Upper lobe of left lung (tissue), 6 donors: Measurements from ENCODE around the gene GLT8D2. TPM values are rescaled to one million over a fixed set of nuclear protein-coding genes. Genes with fewer than 3 reads are reported as not detected.

ENCODE experiments used
- ATAC-seq, 2 donors: fragments of 200-7000 bp; cut with Tn5 transposase; one replicate each; pipeline ENCODE4 v1.9.1; 2022; ENCODE audit warnings: mild to moderate bottlenecking in 2 of 2, moderate library complexity in 2 of 2; ENCODE audit not compliant: low FRiP score in 2 of 2
- DNase-seq, 2 donors: peaks; one replicate each; pipeline ENCODE4 v3.0.0-alpha.2; 2019 to 2020
- H3K27ac ChIP-seq, 4 donors: fragments of 200-600 bp; sonication (generic); one replicate each; pipeline ENCODE4 v1.5.1; 2016 to 2019
- H3K27me3 ChIP-seq, 4 donors: fragments of 200-600 bp; sonication (generic); one replicate each; pipeline ENCODE4 v1.5.1; 2017 to 2019
- H3K36me3 ChIP-seq, 4 donors: fragments of 200-600 bp; sonication (generic); one replicate each; pipeline ENCODE4 v1.5.1; 2016 to 2019
- H3K4me1 ChIP-seq, 4 donors: fragments of 200-600 bp; sonication (generic); one replicate each; pipeline ENCODE4 v1.5.1; 2018 to 2019
- H3K4me3 ChIP-seq, 4 donors: fragments of 200-600 bp; sonication (generic); one replicate each; pipeline ENCODE4 v1.5.1; 2017 to 2019; ENCODE audit warnings: mild to moderate bottlenecking in 2 of 4, moderate library complexity in 1 of 4
- H3K9me3 ChIP-seq, 4 donors: fragments of 200-600 bp; sonication (generic); one replicate each; pipeline ENCODE4 v1.5.1; 2018 to 2019
- CTCF ChIP-seq, 6 experiments: fragments of 450-650 bp in 4 of 6; fragments of 200-600 bp in 2 of 6; sonication (generic) in 2 of 6; IDR thresholded peaks; one replicate each; pipeline ENCODE4 v1.5.1; 2016 to 2019; ENCODE audit warnings: antibody characterized with exemption in 6 of 6
- EP300 ChIP-seq, 4 donors: sonication (generic); formaldehyde crosslinking; IDR thresholded peaks; one replicate each; pipeline ENCODE4 v1.5.1; 2017; ENCODE audit warnings: antibody characterized with exemption in 4 of 4, control low read depth in 2 of 4
- POLR2A ChIP-seq, 4 donors: fragments of 450-650 bp; IDR thresholded peaks; one replicate each; pipeline ENCODE4 v1.5.1; 2016 to 2017; ENCODE audit warnings: antibody characterized with exemption in 4 of 4, mild to moderate bottlenecking in 2 of 4
- POLR2AphosphoS5 ChIP-seq, 2 donors: sonication (generic); formaldehyde crosslinking; IDR thresholded peaks; one replicate each; pipeline ENCODE4 v1.5.1; 2017; ENCODE audit warnings: antibody characterized with exemption in 2 of 2
- WGBS, 2 donors: methylation state at CpG; one replicate each; pipeline ENCODE4 v1.1.5; 2017 to 2018; 5-methylcytosine and 5-hydroxymethylcytosine counted together
- total RNA-seq, 6 donors: library from RNA; depleted of rRNA in 4 of 6; stranded (reverse); fragments of >200 nt in 4 of 6; gene quantifications; one replicate each; pipeline versions ENCODE4 v1.1.0 to v1.2.1, GENCODE V29; 2016 to 2021
- donor health status: DM: no; HTN: no; CAD: no; lungs with moderate emphysema.
- donor health status: DM: no; HTN: yes; CAD: no; lungs with severe emphysema.

The GLT8D2 gene
- total RNA-seq, 6 donors from 2014 or later, result 2.4 to 9.5 (median 5.3) TPM; not detected in 1

DNA sequence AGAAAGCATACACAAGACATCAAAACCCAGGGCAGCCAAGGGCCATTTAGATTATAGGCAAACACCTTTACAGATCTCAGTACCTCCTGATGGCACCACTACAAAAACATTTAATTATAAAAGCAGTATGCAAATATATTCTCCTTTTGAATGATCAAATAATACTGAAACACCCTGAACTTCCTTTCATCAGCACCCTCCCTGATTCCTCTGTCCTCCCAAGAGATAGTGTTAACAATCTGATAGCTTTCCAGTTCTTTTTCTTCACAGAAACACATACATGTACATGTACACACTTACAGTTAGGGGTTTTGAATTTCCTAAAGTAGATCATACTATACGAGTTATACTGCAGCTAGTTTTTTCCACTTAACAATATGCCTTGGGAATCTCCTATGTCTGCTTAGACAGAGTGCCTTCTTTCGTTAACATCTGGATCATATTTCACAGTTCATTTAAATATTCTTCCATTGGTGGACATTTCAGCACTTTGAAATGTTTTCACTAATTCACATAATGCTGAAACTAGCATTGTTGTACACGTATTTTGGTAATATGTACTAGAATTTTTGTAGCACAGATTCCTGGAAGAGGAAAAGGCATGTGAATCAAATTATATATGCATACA lies 49.1 kb downstream of the GLT8D2 start:
- no peaks in the 10 kb centered on the region for H3K27me3 ChIP-seq
- H3K9me3 ChIP-seq, result no peaks in the 10 kb centered on the region
- WGBS, 2 donors, result 72 to 75% methylated on average over 3 of the region's 3 CpGs
- H3K4me1 ChIP-seq, result no peaks in the 10 kb centered on the region
- H3K27ac ChIP-seq, result no peak overlapping the region
- ATAC-seq (no peak), DNase-seq (no peak)
- H3K4me3 ChIP-seq, result no peak overlapping the region
- no peaks in the 10 kb centered on the region for H3K36me3 ChIP-seq
- no peak for TF ChIP-seq POLR2AphosphoS5 (IDR thresholded peaks at IDR 0.05)
- TF ChIP-seq CTCF (IDR thresholded peaks at IDR 0.05), result no peak
- TF ChIP-seq POLR2A (IDR thresholded peaks at IDR 0.05), result no peak
- TF ChIP-seq EP300 (IDR thresholded peaks at IDR 0.05), result no peak

DNA sequence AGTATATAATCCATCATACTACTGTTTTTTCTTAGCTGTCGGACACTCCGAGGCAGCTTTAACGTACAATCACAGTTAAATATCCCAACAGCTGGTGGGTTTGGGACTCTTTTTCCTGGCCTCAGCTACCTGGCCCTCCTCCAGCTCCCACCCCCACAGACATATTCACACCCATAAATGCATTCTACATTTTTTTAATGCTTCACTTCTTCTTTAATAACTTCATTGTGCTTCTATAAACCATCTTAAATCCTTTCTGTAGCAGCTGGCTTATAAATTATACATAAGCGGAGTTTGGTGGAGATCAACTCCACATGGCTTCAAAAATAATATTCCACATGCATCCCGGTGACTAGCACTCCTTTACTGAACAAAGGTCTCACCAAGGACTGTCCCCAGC lies 51.0 kb downstream of the GLT8D2 start:
- no peaks in the 10 kb centered on the region for H3K27me3 ChIP-seq
- 86 to 87% methylated on average over 5 of the region's 5 CpGs for WGBS, 2 donors
- no peak overlapping the region for H3K27ac ChIP-seq
- H3K36me3 ChIP-seq, result no peaks in the 10 kb centered on the region
- no peaks in the 10 kb centered on the region for H3K9me3 ChIP-seq
- TF ChIP-seq CTCF (IDR thresholded peaks at IDR 0.05) (no peak), POLR2AphosphoS5 (IDR thresholded peaks at IDR 0.05) (no peak), POLR2A (IDR thresholded peaks at IDR 0.05) (no peak), EP300 (IDR thresholded peaks at IDR 0.05) (no peak)
- no peak overlapping the region for H3K4me3 ChIP-seq
- H3K4me1 ChIP-seq, result no peaks in the 10 kb centered on the region
- DNase-seq (no peak), ATAC-seq (no peak)

DNA sequence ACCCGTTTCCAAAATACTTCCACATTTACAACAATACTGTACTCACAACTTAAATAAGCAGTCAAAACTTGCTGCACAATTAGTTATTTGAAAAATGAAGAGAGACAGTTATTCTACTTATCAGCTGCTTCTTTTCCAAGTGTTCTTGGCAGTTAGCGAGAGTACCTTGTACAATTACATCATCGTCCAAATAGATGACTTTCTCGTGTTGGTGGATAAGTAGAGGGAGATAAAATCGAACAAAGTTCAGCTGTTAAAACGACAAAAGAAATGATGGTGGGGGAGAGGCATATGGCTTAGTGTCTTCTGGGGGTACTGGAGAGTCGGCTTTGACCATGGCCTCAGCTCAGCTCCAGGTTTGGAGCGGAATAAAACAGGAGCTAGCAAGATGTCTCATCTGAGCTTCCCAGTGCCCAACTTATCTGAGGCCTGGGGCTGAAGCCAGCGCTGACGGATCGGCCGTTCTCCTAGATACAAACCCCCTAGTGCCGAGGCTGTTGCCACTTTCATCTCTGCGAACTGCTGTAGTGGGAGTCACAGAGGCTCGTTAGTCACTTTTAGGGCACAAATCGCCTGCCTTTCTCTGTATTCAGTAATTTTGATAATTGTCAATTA lies 52.6 kb downstream of the GLT8D2 start:
- Histone ChIP-seq H3K27me3 (no peaks in the 10 kb centered on the region), H3K9me3 (no peaks in the 10 kb centered on the region), H3K27ac (no peak overlapping the region), H3K4me1 (no peaks in the 10 kb centered on the region), H3K4me3 (no peak overlapping the region), H3K36me3 (no peaks in the 10 kb centered on the region)
- WGBS, 2 donors, result 65 to 78% methylated on average over 16 of the region's 16 CpGs
- peak in 1 of 2 donors; percentile 71 for ATAC-seq
- DNase-seq, result no peak
- TF ChIP-seq CTCF (IDR thresholded peaks at IDR 0.05), result no peak
- TF ChIP-seq POLR2A (IDR thresholded peaks at IDR 0.05), result no peak
- TF ChIP-seq POLR2AphosphoS5 (IDR thresholded peaks at IDR 0.05), result no peak
- no peak for TF ChIP-seq EP300 (IDR thresholded peaks at IDR 0.05)

DNA sequence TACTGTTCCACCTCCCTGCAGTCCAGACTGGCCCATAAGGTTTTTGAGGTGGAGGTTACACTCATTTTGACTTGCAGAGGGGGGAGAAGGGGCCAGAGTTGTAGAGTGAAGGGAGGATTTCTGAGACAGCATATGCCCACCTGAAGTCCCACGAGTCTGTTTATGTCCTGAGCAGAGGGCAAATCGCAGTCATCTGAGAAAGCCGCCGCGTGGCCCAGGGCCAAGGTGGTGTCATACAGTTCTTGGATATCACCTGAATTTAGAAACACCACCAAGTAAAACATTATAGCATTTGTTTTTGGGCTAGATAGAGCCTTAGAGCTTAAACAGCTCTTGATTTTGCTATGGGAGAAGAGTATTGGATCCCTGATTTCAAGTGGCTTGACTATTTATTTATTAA lies 53.4 kb downstream of the GLT8D2 start:
- 86 to 93% methylated on average over 5 of the region's 5 CpGs for WGBS, 2 donors
- ATAC-seq (no peak), DNase-seq (peak in 1 of 2 donors; percentile 55)
- no peaks in the 10 kb centered on the region for H3K4me1 ChIP-seq
- H3K36me3 ChIP-seq, result no peaks in the 10 kb centered on the region
- H3K27me3 ChIP-seq, result no peaks in the 10 kb centered on the region
- no peak for TF ChIP-seq EP300 (IDR thresholded peaks at IDR 0.05)
- no peak for TF ChIP-seq POLR2AphosphoS5 (IDR thresholded peaks at IDR 0.05)
- TF ChIP-seq CTCF (IDR thresholded peaks at IDR 0.05), result no peak
- TF ChIP-seq POLR2A (IDR thresholded peaks at IDR 0.05), result no peak
- H3K9me3 ChIP-seq, result no peaks in the 10 kb centered on the region
- no peak overlapping the region for H3K27ac ChIP-seq
- H3K4me3 ChIP-seq, result no peak overlapping the region

DNA sequence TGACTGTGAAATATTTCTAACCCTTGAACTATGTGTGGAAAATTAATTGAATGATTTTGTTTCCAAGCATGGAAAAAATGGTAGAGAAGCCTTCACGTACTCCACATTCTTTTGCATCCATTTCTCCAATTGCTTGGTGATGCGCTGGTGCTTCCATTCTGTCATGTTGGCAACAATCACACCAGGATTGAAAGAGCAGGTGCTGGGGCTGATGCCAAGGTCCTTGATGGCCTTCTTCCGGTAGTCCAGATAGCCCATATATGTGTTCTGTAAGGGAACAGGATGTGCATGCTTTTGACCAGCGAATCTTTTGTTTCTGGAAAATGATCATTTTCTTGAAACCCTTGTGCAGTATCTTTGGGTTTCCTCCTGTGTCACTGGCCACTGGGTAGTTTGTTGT lies 55.8 kb downstream of the GLT8D2 start:
- Histone ChIP-seq H3K36me3 (peaks cover 0 to 10% (median 1%) of the 10 kb centered on the region in 4 donors), H3K4me3 (no peak overlapping the region), H3K4me1 (no peaks in the 10 kb centered on the region), H3K9me3 (no peaks in the 10 kb centered on the region), H3K27me3 (no peaks in the 10 kb centered on the region), H3K27ac (no peak overlapping the region)
- 83 to 89% methylated on average over 4 of the region's 4 CpGs for WGBS, 2 donors
- TF ChIP-seq EP300 (IDR thresholded peaks at IDR 0.05) (no peak), CTCF (IDR thresholded peaks at IDR 0.05) (no peak), POLR2A (IDR thresholded peaks at IDR 0.05) (no peak), POLR2AphosphoS5 (IDR thresholded peaks at IDR 0.05) (no peak)
- DNase-seq, result no peak
- no peak for ATAC-seq
